ENCODE results near the gene SUMO3. TPM values are rescaled to one million over a fixed set of nuclear protein-coding genes. Genes with fewer than 3 reads are reported as not detected.

Gene SUMO3
- total and polyA plus RNA-seq, 2 experiments from 2014 or later: 110 to 178 TPM

DNA sequence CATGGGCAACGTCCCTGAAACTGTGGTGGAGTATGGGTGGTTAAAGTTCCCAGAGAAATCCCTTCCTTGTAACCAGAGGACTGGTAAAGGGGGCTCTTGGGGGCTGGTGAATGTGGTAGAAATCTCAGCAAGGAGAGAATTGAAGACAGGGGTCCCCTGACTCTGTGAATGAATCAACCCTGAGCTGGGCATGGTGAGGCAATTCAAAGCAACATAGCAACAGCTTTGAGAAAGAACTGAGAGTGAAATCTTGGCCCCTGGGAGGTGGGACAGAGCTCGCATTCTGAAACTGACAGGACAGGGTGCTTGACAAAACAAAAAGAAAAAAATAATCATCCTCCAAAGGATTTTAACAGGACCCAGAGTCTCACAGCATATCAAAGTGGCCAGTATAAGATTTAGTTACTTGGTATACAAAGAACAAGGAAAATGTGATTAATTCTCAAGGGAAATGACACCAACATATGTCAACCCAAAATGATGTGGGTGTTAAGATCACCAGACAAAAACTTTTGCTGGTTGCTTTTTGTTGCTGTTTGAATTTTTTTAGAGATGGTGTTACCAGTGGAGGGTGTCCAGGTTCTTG lies 11.7 kb upstream of the SUMO3 start:
- H3K27ac ChIP-seq: no peak overlapping the region
- no peak overlapping the region for H3K4me2 ChIP-seq (ENCODE audit: unreplicated experiment)
- WGBS, 2 experiments (ENCODE audit: low coverage in 1 of 2, low lambda C conversion rate in 2 of 2, missing lambda C conversion rate in 2 of 2): 21 to 25% methylated on average over 2 of the region's 2 CpGs
- DNase-seq: no peak
- no peaks in the 10 kb centered on the region for H3F3A ChIP-seq (ENCODE audit: insufficient read depth)
- H3K9me2 ChIP-seq (ENCODE audit: insufficient read depth): no peaks in the 10 kb centered on the region
- H2AFZ ChIP-seq: no peak overlapping the region
- H3K79me2 ChIP-seq (ENCODE audit: insufficient read depth): no peaks in the 10 kb centered on the region
- no peaks in the 10 kb centered on the region for H3K9me3 ChIP-seq (ENCODE audit: low read depth)
- in situ Hi-C loops (cut with MboI): no loop called here
- H3K27me3 ChIP-seq (replicated peaks; ENCODE audit: insufficient read depth): 0 out of 2 replicates have a peak, but pooled peaks cover 3% of the 10 kb centered on the region
- no peaks in the 10 kb centered on the region for H3K36me3 ChIP-seq (ENCODE audit: low read depth)
- H3K9ac ChIP-seq: no peak overlapping the region
- no peaks in the 10 kb centered on the region for H3K4me1 ChIP-seq (ENCODE audit: insufficient read depth)
- H4K20me1 ChIP-seq (ENCODE audit: insufficient read depth): no peaks in the 10 kb centered on the region
- TF ChIP-seq EZH2phosphoT487 (IDR thresholded peaks at IDR 0.05; ENCODE audit: insufficient read depth, low read depth) (no peak), EZH2 (IDR thresholded peaks at IDR 0.05; ENCODE audit: insufficient read depth, poor library complexity, severe bottlenecking) (no peak)
- H3K4me3 ChIP-seq: no peak overlapping the region

DNA sequence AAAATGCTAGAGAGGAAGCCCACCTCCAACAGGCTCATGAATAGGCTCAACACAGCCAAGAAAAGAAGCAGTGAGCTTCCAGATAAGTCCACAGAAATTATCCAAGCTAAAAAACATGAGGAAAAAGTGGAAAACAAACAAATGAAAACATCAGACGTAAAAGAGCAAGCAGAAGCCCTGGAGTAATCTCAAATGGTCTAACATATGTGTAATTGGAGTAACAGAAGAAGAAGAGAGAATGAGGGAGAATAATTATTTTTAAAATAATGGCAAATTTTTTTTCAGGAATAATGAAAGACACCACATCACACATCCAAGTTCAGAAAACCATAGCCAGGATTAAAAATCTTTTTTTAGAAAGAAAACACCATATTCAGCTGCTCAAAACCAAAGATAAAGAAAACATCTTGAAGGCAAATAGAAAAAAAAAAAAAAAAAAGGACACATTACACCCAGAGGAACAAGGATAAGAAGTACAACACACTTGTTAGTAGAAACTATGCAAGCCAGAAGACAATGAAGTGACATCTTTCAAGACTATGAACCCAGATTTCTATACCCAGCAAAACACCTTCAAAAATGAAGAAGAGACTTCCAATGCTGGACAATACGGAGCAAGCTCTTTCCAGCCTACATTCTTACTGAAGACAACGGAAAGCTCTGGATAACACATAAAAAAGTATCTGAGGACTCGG lies 10.6 kb upstream of the SUMO3 start:
- Histone ChIP-seq H3K36me3 (ENCODE audit: low read depth) (no peaks in the 10 kb centered on the region), H3K4me1 (ENCODE audit: insufficient read depth) (no peaks in the 10 kb centered on the region), H3K4me2 (ENCODE audit: unreplicated experiment) (no peak overlapping the region), H3K9me2 (ENCODE audit: insufficient read depth) (no peaks in the 10 kb centered on the region), H3K4me3 (no peak overlapping the region), H3K27ac (no peak overlapping the region), H2AFZ (no peak overlapping the region), H3K9me3 (ENCODE audit: low read depth) (no peaks in the 10 kb centered on the region), H3K79me2 (ENCODE audit: insufficient read depth) (no peaks in the 10 kb centered on the region), H3K9ac (no peak overlapping the region), H3K27me3 (replicated peaks; ENCODE audit: insufficient read depth) (0 out of 2 replicates have a peak, but pooled peaks cover 3% of the 10 kb centered on the region), H3F3A (ENCODE audit: insufficient read depth) (no peaks in the 10 kb centered on the region), H4K20me1 (ENCODE audit: insufficient read depth) (no peaks in the 10 kb centered on the region)
- WGBS, 2 experiments (ENCODE audit: low coverage in 1 of 2, low lambda C conversion rate in 2 of 2, missing lambda C conversion rate in 2 of 2): 11 to 15% methylated on average over 4 of the region's 4 CpGs
- DNase-seq: peak; percentile 20
- TF ChIP-seq EZH2phosphoT487 (IDR thresholded peaks at IDR 0.05; ENCODE audit: insufficient read depth, low read depth) (no peak), EZH2 (IDR thresholded peaks at IDR 0.05; ENCODE audit: insufficient read depth, poor library complexity, severe bottlenecking) (no peak)
- in situ Hi-C loops (cut with MboI): no loop called here

DNA sequence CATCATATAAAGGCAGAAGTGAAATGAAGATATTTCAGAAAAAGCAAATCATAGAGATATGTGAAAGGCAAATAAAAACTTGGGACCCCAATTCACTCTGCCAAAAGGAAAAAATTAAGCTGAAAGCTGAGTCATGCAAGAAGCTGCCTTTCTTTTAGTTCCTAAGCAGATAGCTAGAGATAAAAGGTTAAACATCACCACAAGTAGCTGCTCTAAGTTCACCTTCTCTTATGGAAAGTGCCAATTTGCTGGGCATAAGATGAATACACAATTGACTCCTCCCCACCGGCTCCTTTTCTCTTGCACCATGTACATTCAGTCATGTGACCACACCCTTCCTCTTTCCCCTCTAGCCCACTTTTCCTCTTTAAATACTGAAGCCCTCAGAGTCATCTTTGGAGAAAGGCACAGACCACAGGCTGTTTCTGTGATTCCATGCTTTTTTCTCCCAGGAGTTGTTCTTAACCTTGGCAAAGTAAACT lies 5.4 kb upstream of the SUMO3 start:
- Histone ChIP-seq H3K9me3 (ENCODE audit: low read depth) (no peaks in the 10 kb centered on the region), H3K4me3 (no peak overlapping the region), H3F3A (ENCODE audit: insufficient read depth) (no peaks in the 10 kb centered on the region), H3K27ac (no peak overlapping the region), H3K36me3 (ENCODE audit: low read depth) (no peaks in the 10 kb centered on the region; the same call in 1 of the 2 replicates), H3K27me3 (replicated peaks; ENCODE audit: insufficient read depth) (no peaks in the 10 kb centered on the region), H3K9ac (no peak overlapping the region), H3K9me2 (ENCODE audit: insufficient read depth) (no peaks in the 10 kb centered on the region), H3K4me2 (ENCODE audit: unreplicated experiment) (no peak overlapping the region), H4K20me1 (ENCODE audit: insufficient read depth) (no peaks in the 10 kb centered on the region), H3K79me2 (ENCODE audit: insufficient read depth) (no peaks in the 10 kb centered on the region), H2AFZ (no peak overlapping the region), H3K4me1 (ENCODE audit: insufficient read depth) (peaks cover 7% of the 10 kb centered on the region; the same call in 1 of the 2 replicates)
- in situ Hi-C loops (cut with MboI): no loop called here
- TF ChIP-seq EZH2phosphoT487 (IDR thresholded peaks at IDR 0.05; ENCODE audit: insufficient read depth, low read depth) (no peak), EZH2 (IDR thresholded peaks at IDR 0.05; ENCODE audit: insufficient read depth, poor library complexity, severe bottlenecking) (no peak)
- WGBS, 2 experiments (ENCODE audit: low coverage in 1 of 2, low lambda C conversion rate in 2 of 2, missing lambda C conversion rate in 2 of 2): 71 to 97% methylated on average over 1 of the region's 1 CpG
- DNase-seq: no peak

DNA sequence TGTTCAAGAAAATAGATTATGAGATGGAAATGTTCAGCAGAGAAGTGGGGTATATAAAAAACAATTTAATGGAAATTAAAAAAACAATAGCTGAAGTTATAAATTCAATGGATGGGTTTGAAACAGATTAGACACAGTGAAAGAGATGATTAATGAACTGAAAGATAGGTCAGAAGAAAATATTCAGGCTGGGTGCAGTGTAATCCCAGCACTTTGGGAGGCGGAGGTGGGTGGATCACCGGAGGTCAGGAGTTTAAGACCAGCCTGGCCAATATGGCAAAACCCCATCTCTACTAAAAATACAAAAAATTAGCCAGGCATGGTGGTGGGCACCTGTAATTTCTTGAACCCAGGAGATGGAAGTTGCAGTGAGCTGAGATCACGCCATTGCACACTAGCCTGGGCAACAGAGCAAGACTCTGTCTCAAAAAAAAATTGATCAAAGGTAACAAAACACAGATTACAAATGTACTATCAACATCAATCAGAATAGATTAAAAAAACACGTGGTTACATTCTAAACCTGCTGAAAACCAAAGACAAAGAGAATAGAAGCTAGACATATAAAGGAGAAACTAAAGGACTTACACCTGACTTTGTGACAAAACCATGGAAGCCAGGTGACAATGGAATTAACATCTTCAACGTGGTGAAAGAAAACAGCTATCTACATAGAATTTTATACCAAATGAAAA lies 4.8 kb upstream of the SUMO3 start:
- Histone ChIP-seq H3K27ac (no peak overlapping the region), H4K20me1 (ENCODE audit: insufficient read depth) (no peaks in the 10 kb centered on the region), H3K4me3 (no peak overlapping the region), H3K9me3 (ENCODE audit: low read depth) (no peaks in the 10 kb centered on the region), H3K36me3 (ENCODE audit: low read depth) (no peaks in the 10 kb centered on the region; the same call in 1 of the 2 replicates), H3K79me2 (ENCODE audit: insufficient read depth) (no peaks in the 10 kb centered on the region), H3K4me2 (ENCODE audit: unreplicated experiment) (no peak overlapping the region), H3F3A (ENCODE audit: insufficient read depth) (no peaks in the 10 kb centered on the region), H3K9ac (no peak overlapping the region), H3K9me2 (ENCODE audit: insufficient read depth) (no peaks in the 10 kb centered on the region), H3K27me3 (replicated peaks; ENCODE audit: insufficient read depth) (no peaks in the 10 kb centered on the region), H3K4me1 (ENCODE audit: insufficient read depth) (peaks cover 7% of the 10 kb centered on the region; the same call in 1 of the 2 replicates), H2AFZ (no peak overlapping the region)
- in situ Hi-C loops (cut with MboI): no loop called here
- no peak for TF ChIP-seq EZH2phosphoT487 (IDR thresholded peaks at IDR 0.05; ENCODE audit: insufficient read depth, low read depth)
- TF ChIP-seq EZH2 (IDR thresholded peaks at IDR 0.05; ENCODE audit: insufficient read depth, poor library complexity, severe bottlenecking): no peak
- 63 to 66% methylated on average over 5 of the region's 5 CpGs for WGBS, 2 experiments (ENCODE audit: low coverage in 1 of 2, low lambda C conversion rate in 2 of 2, missing lambda C conversion rate in 2 of 2)
- DNase-seq: no peak
